ENCODE measurements around the gene EHF.

Gene EHF

DNA sequence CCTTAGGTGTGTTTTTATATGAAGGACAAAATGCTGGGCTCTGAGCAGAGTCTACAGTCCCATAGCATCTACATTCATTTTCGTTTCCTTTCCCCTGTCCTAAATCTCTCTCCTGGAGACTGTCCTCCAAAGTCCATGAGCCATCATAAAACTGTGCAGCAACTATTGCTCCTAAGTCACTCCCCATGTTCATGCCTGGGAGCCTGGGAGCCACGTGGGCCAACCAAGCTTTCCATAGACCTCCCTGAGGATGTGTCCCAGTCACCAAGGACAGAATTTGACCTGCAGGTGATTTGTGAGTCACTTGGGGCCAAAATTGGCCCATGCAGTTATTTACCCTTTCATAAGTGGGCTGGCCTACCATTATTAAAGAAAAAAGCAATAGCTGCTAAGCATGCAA, 28.7 kb downstream of the EHF start:
- no peaks in the 10 kb centered on the region for H3K4me1 ChIP-seq
- no peak overlapping the region for H3K27ac ChIP-seq
- TF ChIP-seq, protein P1, sequence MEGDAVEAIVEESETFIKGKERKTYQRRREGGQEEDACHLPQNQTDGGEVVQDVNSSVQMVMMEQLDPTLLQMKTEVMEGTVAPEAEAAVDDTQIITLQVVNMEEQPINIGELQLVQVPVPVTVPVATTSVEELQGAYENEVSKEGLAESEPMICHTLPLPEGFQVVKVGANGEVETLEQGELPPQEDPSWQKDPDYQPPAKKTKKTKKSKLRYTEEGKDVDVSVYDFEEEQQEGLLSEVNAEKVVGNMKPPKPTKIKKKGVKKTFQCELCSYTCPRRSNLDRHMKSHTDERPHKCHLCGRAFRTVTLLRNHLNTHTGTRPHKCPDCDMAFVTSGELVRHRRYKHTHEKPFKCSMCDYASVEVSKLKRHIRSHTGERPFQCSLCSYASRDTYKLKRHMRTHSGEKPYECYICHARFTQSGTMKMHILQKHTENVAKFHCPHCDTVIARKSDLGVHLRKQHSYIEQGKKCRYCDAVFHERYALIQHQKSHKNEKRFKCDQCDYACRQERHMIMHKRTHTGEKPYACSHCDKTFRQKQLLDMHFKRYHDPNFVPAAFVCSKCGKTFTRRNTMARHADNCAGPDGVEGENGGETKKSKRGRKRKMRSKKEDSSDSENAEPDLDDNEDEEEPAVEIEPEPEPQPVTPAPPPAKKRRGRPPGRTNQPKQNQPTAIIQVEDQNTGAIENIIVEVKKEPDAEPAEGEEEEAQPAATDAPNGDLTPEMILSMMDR (IDR thresholded peaks at IDR 0.05): no peak
- no peaks in the 10 kb centered on the region for H3K9me3 ChIP-seq
- H3K4me3 ChIP-seq: no peak overlapping the region
- intact Hi-C loops (cut with DNase I; ENCODE audit: low total_unique reads): no loop called here
- no peaks in the 10 kb centered on the region for H3K36me3 ChIP-seq
- DNase-seq: no peak
- H3K27me3 ChIP-seq: peaks cover 0 to 4% of the 10 kb centered on the region in 2 donors

DNA sequence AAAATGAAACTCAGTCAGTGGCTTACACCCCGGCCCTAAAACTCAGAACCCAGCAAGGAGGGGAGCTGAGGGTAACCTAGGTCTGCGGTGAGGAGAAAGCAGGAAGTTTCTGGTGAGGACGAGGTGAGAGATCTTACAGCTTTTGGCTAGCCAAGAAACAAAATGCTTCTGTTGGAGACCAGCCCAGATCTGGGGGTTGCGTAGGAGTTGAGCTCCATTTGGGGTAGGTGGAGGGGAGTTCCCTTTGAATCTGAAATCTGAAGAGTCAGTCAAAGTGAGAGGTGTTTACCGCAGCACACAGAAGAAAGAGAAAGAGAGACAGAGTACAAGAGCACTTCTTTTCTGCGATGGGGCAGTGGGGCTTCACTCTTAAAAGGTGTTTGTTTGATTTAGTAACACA, 29.6 kb downstream of the EHF start:
- TF ChIP-seq, protein P1 (IDR thresholded peaks at IDR 0.05): no peak
- H3K27ac ChIP-seq: no peak overlapping the region
- peaks cover 0 to 4% of the 10 kb centered on the region in 2 donors for H3K27me3 ChIP-seq
- no peaks in the 10 kb centered on the region for H3K4me1 ChIP-seq
- H3K9me3 ChIP-seq: no peaks in the 10 kb centered on the region
- intact Hi-C loops (cut with DNase I; ENCODE audit: low total_unique reads): no loop called here
- no peak for DNase-seq
- no peaks in the 10 kb centered on the region for H3K36me3 ChIP-seq
- H3K4me3 ChIP-seq: no peak overlapping the region

DNA sequence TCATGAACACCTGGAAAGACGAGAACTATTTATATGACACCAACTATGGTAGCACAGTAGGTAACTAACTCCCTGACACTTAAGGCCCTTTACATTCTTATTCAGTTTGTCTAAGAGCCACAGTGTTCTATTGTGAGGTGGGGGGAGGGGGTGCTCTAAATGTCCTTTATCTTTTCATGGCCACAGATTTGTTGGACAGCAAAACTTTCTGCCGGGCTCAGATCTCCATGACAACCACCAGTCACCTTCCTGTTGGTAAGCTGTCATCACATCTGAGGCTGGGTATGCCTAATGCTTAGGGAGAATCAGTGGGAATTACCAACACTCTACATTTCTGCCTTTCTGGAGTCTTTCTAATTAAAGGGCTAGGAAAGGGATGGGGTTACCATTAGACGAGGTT, 30.7 kb downstream of the EHF start:
- no peak for DNase-seq
- H3K4me3 ChIP-seq: no peak overlapping the region
- no peaks in the 10 kb centered on the region for H3K9me3 ChIP-seq
- intact Hi-C loops (cut with DNase I; ENCODE audit: low total_unique reads): no loop called here
- H3K27ac ChIP-seq: no peak overlapping the region
- H3K36me3 ChIP-seq: no peaks in the 10 kb centered on the region
- TF ChIP-seq, protein P1 (IDR thresholded peaks at IDR 0.05): no peak
- no peaks in the 10 kb centered on the region for H3K4me1 ChIP-seq
- H3K27me3 ChIP-seq: peaks cover 0 to 4% of the 10 kb centered on the region in 2 donors

DNA sequence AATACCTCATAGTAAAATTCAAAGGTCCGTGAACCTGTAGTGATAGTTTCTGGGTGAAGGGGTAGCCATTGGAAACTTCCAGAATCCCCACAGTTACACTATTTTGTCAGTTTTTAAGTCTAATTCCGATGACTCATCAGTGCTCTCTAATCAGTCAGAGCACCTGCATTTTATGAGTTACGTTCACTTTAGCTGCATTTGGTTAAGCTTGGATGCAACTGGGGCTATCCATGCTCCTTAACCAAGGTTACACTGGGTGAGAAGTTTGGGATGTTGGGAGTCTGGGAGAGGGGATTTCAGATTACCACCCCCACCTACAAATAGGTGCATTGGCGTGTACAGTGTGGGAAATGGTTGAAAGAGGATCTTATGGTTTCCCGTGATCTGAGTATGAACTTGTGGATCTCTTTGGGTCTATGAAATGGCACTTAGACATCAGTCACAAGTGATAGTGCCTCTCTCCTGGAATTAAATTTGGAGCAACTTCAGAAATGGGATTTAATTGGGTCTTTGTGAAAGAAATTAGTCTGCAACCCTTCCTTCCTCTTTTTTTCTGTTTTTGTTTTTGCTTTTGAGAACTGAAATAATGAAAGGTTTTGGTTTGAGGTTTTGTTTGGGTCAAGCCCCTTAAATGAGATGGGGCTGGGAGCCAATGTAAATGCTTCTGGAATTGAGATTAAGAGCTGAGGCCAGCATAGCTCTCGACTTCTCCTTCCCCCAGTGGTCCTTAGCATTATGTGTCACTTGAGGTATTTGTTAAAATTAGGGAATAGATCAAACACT, 31.5 kb downstream of the EHF start:
- Histone ChIP-seq H3K27ac (no peak overlapping the region), H3K9me3 (no peaks in the 10 kb centered on the region), H3K27me3 (peaks cover 0 to 4% of the 10 kb centered on the region in 2 donors), H3K4me1 (no peaks in the 10 kb centered on the region), H3K4me3 (no peak overlapping the region), H3K36me3 (no peaks in the 10 kb centered on the region)
- no peak for DNase-seq
- TF ChIP-seq, protein P1 (IDR thresholded peaks at IDR 0.05): no peak
- intact Hi-C loops (cut with DNase I; ENCODE audit: low total_unique reads): no loop called here

DNA sequence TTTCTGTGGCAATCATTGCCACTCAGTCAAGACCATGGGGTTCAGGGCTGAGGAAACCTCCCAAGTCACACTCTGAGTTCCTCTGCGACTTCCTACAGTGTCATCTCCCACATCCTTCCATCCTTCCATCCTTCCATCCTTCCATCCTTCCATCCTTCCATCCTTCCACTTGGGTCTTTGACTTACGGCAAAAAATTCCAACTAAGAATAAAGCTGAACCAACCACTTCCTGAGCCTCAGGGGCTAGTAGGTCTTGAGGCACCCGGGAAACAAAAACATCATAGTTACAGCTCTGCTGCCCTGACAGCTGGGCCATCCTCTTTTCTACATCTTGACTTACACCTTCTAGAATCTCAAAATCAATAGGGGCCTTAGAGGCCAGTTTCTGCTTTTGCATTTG, 32.1 kb downstream of the EHF start:
- no peak overlapping the region for H3K4me3 ChIP-seq
- no peaks in the 10 kb centered on the region for H3K9me3 ChIP-seq
- intact Hi-C loops (cut with DNase I; ENCODE audit: low total_unique reads): no loop called here
- H3K36me3 ChIP-seq: no peaks in the 10 kb centered on the region
- no peak for DNase-seq
- no peaks in the 10 kb centered on the region for H3K4me1 ChIP-seq
- TF ChIP-seq, protein P1 (IDR thresholded peaks at IDR 0.05): no peak
- no peak overlapping the region for H3K27ac ChIP-seq
- peaks cover 0 to 4% of the 10 kb centered on the region in 2 donors for H3K27me3 ChIP-seq

Data from tibial artery (tissue), 4 donors.